Keratinocyte (primary cell): ENCODE measurements around the gene TTC32. TPM values are rescaled to one million over a fixed set of nuclear protein-coding genes. Genes with fewer than 3 reads are reported as not detected.

Experiments
- DNase-seq: peaks from one replicate; pipeline ENCODE4 v3.0.0-alpha.2; 2011; ENCODE audit warnings: low read depth, missing footprints, low spot score
- FAIRE-seq: peaks from 2 replicates; lab custom pipeline; 2011; peaks lifted over from hg19 to GRCh38; lab: Jason Lieb, UNC
- H2AFZ ChIP-seq: 2 replicates; pipeline ENCODE4 v1.6.0; 2012; ENCODE audit warnings: low read length, control low read depth, inconsistent platforms; ENCODE audit not compliant: control insufficient read depth
- H3K27ac ChIP-seq: 2 replicates; pipeline ENCODE4 v1.5.1; 2011; ENCODE audit warnings: low read length; ENCODE audit not compliant: control insufficient read depth, insufficient read depth
- H3K27me3 ChIP-seq: 3 replicates; pipeline ENCODE4 v1.6.0; 2011; ENCODE audit warnings: low read length; ENCODE audit not compliant: control insufficient read depth, insufficient read depth; ENCODE audit errors: extremely low read depth
- H3K36me3 ChIP-seq, 2 experiments: 2 replicates in 1 of 2; 3 replicates in 1 of 2; pipeline ENCODE4 v1.5.1; 2011; ENCODE audit warnings: low read length in 2 of 2, mild to moderate bottlenecking in 1 of 2; ENCODE audit not compliant: control insufficient read depth in 2 of 2, insufficient read depth in 2 of 2; ENCODE audit errors: extremely low read depth in 1 of 2
- H3K4me1 ChIP-seq: 3 replicates; pipeline ENCODE4 v1.5.1; 2011; ENCODE audit warnings: low read length; ENCODE audit not compliant: control insufficient read depth, insufficient read depth; ENCODE audit errors: extremely low read depth
- H3K4me2 ChIP-seq: 3 replicates; pipeline ENCODE4 v1.6.0; 2011; ENCODE audit warnings: low read depth, low read length; ENCODE audit not compliant: control insufficient read depth, insufficient read depth; ENCODE audit errors: extremely low read depth
- H3K4me3 ChIP-seq, 3 experiments: fragments of 200-600 bp in 1 of 3; sonication (generic) in 1 of 3; 2 replicates in 2 of 3; 3 replicates in 1 of 3; pipeline ENCODE4 v1.5.1; 2011 to 2016; ENCODE audit warnings: low read length in 3 of 3, mild to moderate bottlenecking in 3 of 3, control low read depth in 2 of 3, inconsistent platforms in 1 of 3, low read depth in 1 of 3, mixed read lengths in 1 of 3, mixed run types in 1 of 3, moderate library complexity in 1 of 3; ENCODE audit not compliant: control insufficient read depth in 2 of 3, insufficient read depth in 2 of 3; ENCODE audit errors: extremely low read depth in 1 of 3
- H3K79me2 ChIP-seq: 2 replicates; pipeline ENCODE4 v1.6.0; 2012; ENCODE audit warnings: low read length; ENCODE audit not compliant: control insufficient read depth, insufficient read depth
- H3K9ac ChIP-seq: 3 replicates; pipeline ENCODE4 v1.6.0; 2011; ENCODE audit warnings: low read length; ENCODE audit not compliant: control insufficient read depth, insufficient read depth; ENCODE audit errors: extremely low read depth
- H3K9me1 ChIP-seq: 3 replicates; pipeline ENCODE4 v1.6.0; 2011; ENCODE audit warnings: low read length; ENCODE audit not compliant: control insufficient read depth, insufficient read depth; ENCODE audit errors: extremely low read depth
- H3K9me3 ChIP-seq: 2 replicates; pipeline ENCODE4 v1.5.1; 2012; ENCODE audit warnings: low read depth, low read length; ENCODE audit not compliant: control insufficient read depth
- H4K20me1 ChIP-seq: 3 replicates; pipeline ENCODE4 v1.6.0; 2011; ENCODE audit warnings: low read length; ENCODE audit not compliant: control insufficient read depth, insufficient read depth; ENCODE audit errors: extremely low read depth
- EZH2 ChIP-seq: IDR thresholded peaks from one replicate; pipeline ENCODE4 v1.6.1; 2012; ENCODE audit warnings: inconsistent platforms, mild to moderate bottlenecking, low read length, moderate library complexity
- dilution Hi-C: fragments of 300-500 bp; cut with MboI; formaldehyde crosslinking; loops from one replicate; pipeline ENCODE4 v1.7.0; 2020; ENCODE audit warnings: low sequenced_read_pairs; ENCODE audit not compliant: extremely low pct_ligation_motif_present
- polyA plus RNA-seq, 5 experiments: library from polyadenylated mRNA; depleted of rRNA in 3 of 5; stranded (reverse) in 3 of 5; stranded (forward) in 1 of 5; unstranded in 1 of 5; fragments of >200 nt; gene quantifications; 1 replicate in 1 of 5; 2 replicates in 3 of 5; 3 replicates in 1 of 5; pipeline versions ENCODE4 v1.2.1 to v1.2.3, GENCODE V29; 2011 to 2012; ENCODE audit warnings: missing spikeins in 2 of 5, low read depth in 1 of 5, low replicate concordance in 1 of 5
- TF ChIP-seq, protein P1 (sequence below), 3 experiments: IDR thresholded peaks in 1 of 3; conservative IDR thresholded peaks in 1 of 3; optimal IDR thresholded peaks in 1 of 3; 2 replicates in 2 of 3; 3 replicates in 1 of 3; pipeline versions ENCODE3 to v1.5.1; 2011; ENCODE audit warnings: low read length in 3 of 3, mild to moderate bottlenecking in 3 of 3, moderate library complexity in 2 of 3, control low read depth in 1 of 3, inconsistent platforms in 1 of 3; ENCODE audit not compliant: insufficient read depth in 2 of 3; ENCODE audit errors: extremely low read depth in 1 of 3

Gene TTC32
- polyA plus RNA-seq, 1 donor (not counting 4 experiments of a cell fraction or from before 2014, with no cell fraction given) = 7.6 TPM

DNA sequence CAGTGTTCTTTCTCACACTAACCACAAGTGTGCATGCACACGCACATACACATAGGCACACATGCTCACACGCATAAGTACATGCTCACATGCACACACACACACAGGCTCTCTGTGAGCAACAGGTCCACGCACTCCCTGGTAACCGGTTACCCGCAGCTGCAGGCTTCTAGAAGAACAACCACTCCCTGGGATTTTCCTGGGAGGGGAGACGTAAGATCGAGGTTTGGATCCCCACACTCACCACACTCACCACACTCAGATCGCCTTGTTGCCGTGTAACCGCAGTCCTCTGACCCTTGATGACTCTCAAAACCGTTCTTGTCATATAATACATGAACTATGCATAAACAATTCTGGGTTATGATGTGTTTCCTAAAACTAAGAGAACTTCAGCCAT, 42.2 kb downstream of the TTC32 start:
- Histone ChIP-seq H3K4me3 (no peak overlapping the region), H3K4me2 (no peak overlapping the region), H2AFZ (no peak overlapping the region), H3K9me1 (no peaks in the 10 kb centered on the region), H3K36me3 (no peaks in the 10 kb centered on the region), H3K27ac (no peak overlapping the region), H3K4me1 (peaks cover 7% of the 10 kb centered on the region), H3K27me3 (no peaks in the 10 kb centered on the region), H3K79me2 (no peaks in the 10 kb centered on the region), H4K20me1 (no peaks in the 10 kb centered on the region), H3K9ac (no peak overlapping the region), H3K9me3 (no peaks in the 10 kb centered on the region)
- TF ChIP-seq, protein P1, sequence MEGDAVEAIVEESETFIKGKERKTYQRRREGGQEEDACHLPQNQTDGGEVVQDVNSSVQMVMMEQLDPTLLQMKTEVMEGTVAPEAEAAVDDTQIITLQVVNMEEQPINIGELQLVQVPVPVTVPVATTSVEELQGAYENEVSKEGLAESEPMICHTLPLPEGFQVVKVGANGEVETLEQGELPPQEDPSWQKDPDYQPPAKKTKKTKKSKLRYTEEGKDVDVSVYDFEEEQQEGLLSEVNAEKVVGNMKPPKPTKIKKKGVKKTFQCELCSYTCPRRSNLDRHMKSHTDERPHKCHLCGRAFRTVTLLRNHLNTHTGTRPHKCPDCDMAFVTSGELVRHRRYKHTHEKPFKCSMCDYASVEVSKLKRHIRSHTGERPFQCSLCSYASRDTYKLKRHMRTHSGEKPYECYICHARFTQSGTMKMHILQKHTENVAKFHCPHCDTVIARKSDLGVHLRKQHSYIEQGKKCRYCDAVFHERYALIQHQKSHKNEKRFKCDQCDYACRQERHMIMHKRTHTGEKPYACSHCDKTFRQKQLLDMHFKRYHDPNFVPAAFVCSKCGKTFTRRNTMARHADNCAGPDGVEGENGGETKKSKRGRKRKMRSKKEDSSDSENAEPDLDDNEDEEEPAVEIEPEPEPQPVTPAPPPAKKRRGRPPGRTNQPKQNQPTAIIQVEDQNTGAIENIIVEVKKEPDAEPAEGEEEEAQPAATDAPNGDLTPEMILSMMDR (optimal IDR thresholded peaks at IDR 0.05 in 1 of 3, IDR thresholded peaks at IDR 0.05 in 1 of 3, conservative IDR thresholded peaks at IDR 0.05 in 1 of 3; ENCODE audit: extremely low read depth in 1 of 3, insufficient read depth in 2 of 3, low read length in 3 of 3) = no peak
- no peak for TF ChIP-seq EZH2
- FAIRE-seq (no peak), DNase-seq (no peak)
- dilution Hi-C loops = loop anchor here (25.0 kb wide), 1 partner anchor 497 kb away; the partner anchor contains the start of gene OSR1

DNA sequence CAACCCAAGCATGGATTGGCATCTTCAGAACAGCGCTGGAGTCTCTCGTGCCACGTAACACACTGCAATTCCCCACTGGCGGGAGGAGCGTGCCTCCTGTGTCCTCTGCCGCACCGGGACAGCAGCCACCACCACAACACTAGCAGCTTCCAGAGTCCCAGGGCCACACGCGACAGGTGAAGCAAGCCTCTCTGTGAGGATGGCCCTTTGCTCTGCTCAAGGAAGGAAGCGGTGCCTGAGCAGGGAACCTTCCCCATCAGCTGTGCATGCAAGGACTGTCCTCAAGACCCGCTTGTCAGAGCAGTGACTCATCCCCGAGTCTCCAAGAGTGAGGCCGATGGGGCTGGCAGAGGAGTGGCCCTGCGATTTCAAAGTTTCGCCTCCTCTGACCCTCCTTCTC, 44.0 kb downstream of the TTC32 start:
- H3K4me1 ChIP-seq = peaks cover 7% of the 10 kb centered on the region
- no peaks in the 10 kb centered on the region for H3K27me3 ChIP-seq
- no peak overlapping the region for H2AFZ ChIP-seq
- TF ChIP-seq EZH2 = no peak
- TF ChIP-seq, protein P1 (optimal IDR thresholded peaks at IDR 0.05 in 1 of 3, IDR thresholded peaks at IDR 0.05 in 1 of 3, conservative IDR thresholded peaks at IDR 0.05 in 1 of 3; ENCODE audit: extremely low read depth in 1 of 3, insufficient read depth in 2 of 3, low read length in 3 of 3) = no peak
- FAIRE-seq = no peak
- no peak overlapping the region for H3K4me2 ChIP-seq
- no peaks in the 10 kb centered on the region for H4K20me1 ChIP-seq
- H3K79me2 ChIP-seq = no peaks in the 10 kb centered on the region
- dilution Hi-C loops = loop anchor here (25.0 kb wide), 1 partner anchor 496 kb away; the partner anchor contains the start of gene OSR1
- no peak for DNase-seq
- H3K36me3 ChIP-seq = no peaks in the 10 kb centered on the region
- no peak overlapping the region for H3K27ac ChIP-seq
- no peak overlapping the region for H3K4me3 ChIP-seq
- H3K9ac ChIP-seq = no peak overlapping the region
- no peaks in the 10 kb centered on the region for H3K9me1 ChIP-seq
- H3K9me3 ChIP-seq = no peaks in the 10 kb centered on the region
